Endothelial cell of umbilical vein (primary cell): ENCODE data around the gene CCDC85A. TPM values are rescaled to one million over a fixed set of nuclear protein-coding genes. Genes with fewer than 3 reads are reported as not detected.

Experiments used
- BruUV-seq: library from RNA; stranded (reverse); fragments of 400-500 nt; replicated peaks from 2 replicates; lab custom pipeline; 2021; lab: Mats Ljungman, UMichigan
- CTCF ChIA-PET: fragments of 300-600, 350-600 bp; sonication (Branson Sonifier 250); formaldehyde crosslinking; loops from one replicate; lab custom pipeline; 2021; ENCODE audit warnings: antibody characterized with exemption, inconsistent platforms; lab: Charles Lee
- POLR2A ChIA-PET: fragments of 300-600, 350-600 bp; sonication (Branson Sonifier 250); formaldehyde crosslinking; loops from one replicate; lab custom pipeline; 2021; ENCODE audit warnings: antibody characterized with exemption, inconsistent platforms; lab: Charles Lee
- DNase-seq: peaks from one replicate; pipeline ENCODE4 v3.0.0-alpha.2; 2011; ENCODE audit warnings: low read depth, low spot score
- FAIRE-seq: peaks from 2 replicates; lab custom pipeline; 2011; peaks lifted over from hg19 to GRCh38; lab: Jason Lieb, UNC
- H2AFZ ChIP-seq: 2 replicates; pipeline ENCODE4 v1.6.0; 2012; ENCODE audit warnings: low read depth, low read length, control low read depth, inconsistent platforms
- H3K27ac ChIP-seq: 2 replicates; pipeline ENCODE4 v1.5.1; 2011; ENCODE audit warnings: low read depth, mild to moderate bottlenecking, control low read depth, low read length, moderate library complexity; ENCODE audit not compliant: insufficient read depth
- H3K27me3 ChIP-seq, 2 experiments: 2 replicates each; pipeline versions ENCODE4 v1.6.0 to v1.6.1; 2011; ENCODE audit warnings: low read length in 2 of 2, mixed read lengths in 1 of 2; ENCODE audit not compliant: control insufficient read depth in 2 of 2, insufficient read depth in 2 of 2
- H3K36me3 ChIP-seq, 2 experiments: 2 replicates in 1 of 2; 3 replicates in 1 of 2; pipeline ENCODE4 v1.5.1; 2011; ENCODE audit warnings: low read length in 2 of 2, mild to moderate bottlenecking in 1 of 2, moderate library complexity in 1 of 2; ENCODE audit not compliant: control insufficient read depth in 2 of 2, insufficient read depth in 2 of 2; ENCODE audit errors: extremely low read depth in 1 of 2
- H3K4me1 ChIP-seq: 3 replicates; pipeline ENCODE4 v1.5.1; 2011; ENCODE audit warnings: mild to moderate bottlenecking, low read length; ENCODE audit not compliant: control insufficient read depth, insufficient read depth; ENCODE audit errors: extremely low read depth
- H3K4me2 ChIP-seq: 2 replicates; pipeline ENCODE4 v1.6.1; 2011; ENCODE audit warnings: low read length, control low read depth, mixed read lengths; ENCODE audit not compliant: insufficient read depth
- H3K4me3 ChIP-seq, 3 experiments: fragments of 200-600 bp in 1 of 3; sonication (generic), shearing (Covaris generic) in 1 of 3; replicated peaks in 1 of 3; 2 replicates each; pipeline ENCODE4 v1.5.1; 2011 to 2016; ENCODE audit warnings: control low read depth in 3 of 3, low read length in 3 of 3, mild to moderate bottlenecking in 2 of 3, inconsistent platforms in 1 of 3, low read depth in 1 of 3, moderate library complexity in 1 of 3; ENCODE audit not compliant: insufficient read depth in 1 of 3
- H3K79me2 ChIP-seq: 2 replicates; pipeline ENCODE4 v1.6.0; 2012; ENCODE audit warnings: low read length, inconsistent platforms; ENCODE audit not compliant: control insufficient read depth, insufficient read depth
- H3K9ac ChIP-seq: replicated peaks from 2 replicates; pipeline ENCODE3; 2011; ENCODE audit warnings: low read length, control low read depth; ENCODE audit not compliant: insufficient read depth; ENCODE audit errors: extremely low read depth
- H3K9me1 ChIP-seq: replicated peaks from 3 replicates; pipeline ENCODE4 v1.6.0; 2011; ENCODE audit warnings: mild to moderate bottlenecking, low read length; ENCODE audit not compliant: control insufficient read depth, insufficient read depth; ENCODE audit errors: extremely low read depth
- H3K9me3 ChIP-seq: replicated peaks from 2 replicates; pipeline ENCODE4 v1.5.1; 2012; ENCODE audit warnings: low read length, inconsistent platforms; ENCODE audit not compliant: control insufficient read depth, insufficient read depth
- H4K20me1 ChIP-seq: replicated peaks from 2 replicates; pipeline ENCODE3; 2011; ENCODE audit warnings: mild to moderate bottlenecking, low read length; ENCODE audit not compliant: control insufficient read depth, insufficient read depth; ENCODE audit errors: extremely low read depth
- CTCF ChIP-seq, 2 donors: IDR thresholded peaks; 1 replicate in 1 of 2; 2 replicates in 1 of 2; pipeline ENCODE4 v1.5.1; 2011; ENCODE audit warnings: low read length in 2 of 2, mild to moderate bottlenecking in 2 of 2, moderate library complexity in 2 of 2, control low read depth in 1 of 2, inconsistent platforms in 1 of 2, low read depth in 1 of 2; ENCODE audit not compliant: insufficient read depth in 1 of 2; ENCODE audit errors: extremely low read depth in 1 of 2
- JUN ChIP-seq: IDR thresholded peaks from 2 replicates; pipeline ENCODE4 v1.6.1; 2011; ENCODE audit warnings: borderline replicate concordance, low read depth; ENCODE audit not compliant: insufficient read length, insufficient read depth
- MAX ChIP-seq: IDR thresholded peaks from 2 replicates; pipeline ENCODE4 v1.6.1; 2011; ENCODE audit not compliant: insufficient read depth, insufficient read length
- MYC ChIP-seq: IDR thresholded peaks from one replicate; pipeline ENCODE4 v1.6.1; 2011; ENCODE audit warnings: mild to moderate bottlenecking, low read depth, low read length
- POLR2A ChIP-seq: IDR thresholded peaks from 2 replicates; pipeline ENCODE4 v1.6.1; 2012; ENCODE audit warnings: low read depth, mild to moderate bottlenecking, control low read depth, low read length
- dilution Hi-C: fragments of 300-500 bp; cut with MboI; formaldehyde crosslinking; loops from one replicate; pipeline ENCODE4 v1.15.0; 2019; ENCODE audit warnings: low sequenced_read_pairs; ENCODE audit not compliant: extremely low pct_ligation_motif_present
- intact Hi-C: fragments of 100-400 bp; cut with micrococcal nuclease; formaldehyde crosslinking; loops from one replicate; pipeline ENCODE4 v1.10.0; 2022
- polyA plus RNA-seq, 4 experiments: library from polyadenylated mRNA; depleted of rRNA in 3 of 4; stranded (reverse) in 3 of 4; unstranded in 1 of 4; fragments of >200 nt; gene quantifications; 2 replicates each; pipeline versions ENCODE4 v1.2.1 to v1.2.3, GENCODE V29; 2011 to 2012; ENCODE audit warnings: missing spikeins in 1 of 4
- small RNA-seq: library from RNA; depleted of rRNA; stranded (forward); fragments of <200 nt; gene quantifications from one replicate; pipeline ENCODE3, GENCODE V24; 2012; ENCODE audit warnings: low replicate concordance, low read depth; ENCODE audit not compliant: insufficient read depth, insufficient read length
- total RNA-seq: library from RNA; stranded (reverse); gene quantifications from 2 replicates; pipeline ENCODE4 v1.2.3, GENCODE V29; 2021

Gene CCDC85A
- total and polyA plus RNA-seq, 2 donors (not counting 3 experiments of a cell fraction or from before 2014, with no cell fraction given) = 5.1 to 10.4 TPM

DNA sequence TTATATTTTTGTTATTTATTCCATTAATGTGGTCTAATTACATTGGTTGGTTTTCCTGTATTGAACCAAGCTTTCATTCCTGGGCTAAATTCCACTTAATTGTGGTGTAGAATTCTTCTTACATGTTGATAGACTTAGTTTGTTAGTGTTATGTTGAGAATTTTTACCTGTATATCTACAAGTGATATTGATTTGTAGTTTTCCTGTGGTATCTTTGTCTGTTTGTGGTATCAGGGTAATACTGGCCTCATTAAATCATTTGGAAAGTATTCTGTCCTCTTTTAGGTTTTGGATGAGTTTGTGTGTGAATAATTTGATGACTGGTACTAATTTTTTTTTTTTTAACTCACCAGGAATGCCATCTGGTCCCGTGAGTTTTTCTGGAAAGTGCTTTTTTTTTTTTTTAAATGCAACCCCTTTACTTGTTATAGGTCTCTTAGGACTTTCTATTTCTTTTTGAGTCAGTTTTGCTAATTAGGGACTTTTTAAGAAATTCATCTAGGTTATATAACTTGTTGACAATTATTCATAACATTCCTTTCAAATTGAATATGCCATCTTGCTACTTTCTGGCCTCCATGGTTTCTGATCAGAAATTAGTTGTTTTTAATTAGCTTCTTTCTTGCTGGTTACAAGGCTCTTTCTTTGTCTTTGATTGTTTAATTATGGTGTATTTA, 232.8 kb downstream of the CCDC85A start:
- intact Hi-C loops (no loop called here), dilution Hi-C loops (no loop called here)
- no peak for TF ChIP-seq POLR2A
- no peak for TF ChIP-seq MAX
- TF ChIP-seq JUN = no peak
- no peak for TF ChIP-seq MYC
- no peak for TF ChIP-seq CTCF (IDR thresholded peaks at IDR 0.05; ENCODE audit: extremely low read depth in 1 of 2, insufficient read depth in 1 of 2, low read depth in 1 of 2, low read length in 2 of 2)
- no peaks in the 10 kb centered on the region for H3K36me3 ChIP-seq
- H4K20me1 ChIP-seq = no peaks in the 10 kb centered on the region
- H3K27me3 ChIP-seq = peaks cover 0 to 3% of the 10 kb centered on the region in 2 experiments
- no peaks in the 10 kb centered on the region for H3K79me2 ChIP-seq
- ChIA-PET POLR2A (no interaction called here), CTCF (no interaction called here)
- no peak overlapping the region for H3K27ac ChIP-seq
- no peak overlapping the region for H3K9ac ChIP-seq
- no TSS peak for BruUV-seq
- no peaks in the 10 kb centered on the region for H3K9me1 ChIP-seq
- H3K4me3 ChIP-seq = no peak overlapping the region
- H2AFZ ChIP-seq = no peak overlapping the region
- H3K9me3 ChIP-seq = no peaks in the 10 kb centered on the region
- DNase-seq = no peak
- no peaks in the 10 kb centered on the region for H3K4me1 ChIP-seq
- FAIRE-seq = no peak
- H3K4me2 ChIP-seq = no peak overlapping the region

Small RNA genes lying within 50 kb of the gene (small RNA-seq; reads per million reads assigned to genes)
- not detected for gene RNA5SP93
